GM18498 (cell line): ENCODE results near the gene SASH3.
A peak's percentile ranks its signal among the peaks of the same experiment; 100 is the strongest.

Source experiments
- ATAC-seq: cut with Tn5 transposase; IDR thresholded peaks from one replicate; pipeline ENCODE4 v1.9.1; 2021; ENCODE audit warnings: mild to moderate bottlenecking, moderate library complexity; ENCODE audit not compliant: unreplicated experiment

SASH3 gene

GRCh38 chrX:129755779-129756650 is 23.7 kb upstream of the SASH3 start:
- peak; percentile 54 for ATAC-seq

- ATAC-seq, result no peak
Measured at GRCh38 chrX:129759576-129760061, 20.1 kb upstream of the SASH3 start.

- no peak for ATAC-seq
Measured at GRCh38 chrX:129760155-129760554, 19.6 kb upstream of the SASH3 start.

- ATAC-seq, result no peak
Measured at GRCh38 chrX:129760981-129761380, 18.8 kb upstream of the SASH3 start.

- ATAC-seq, result no peak
Measured at GRCh38 chrX:129761596-129761995, 18.2 kb upstream of the SASH3 start.

- no peak for ATAC-seq
Measured at GRCh38 chrX:129762448-129762847, 17.3 kb upstream of the SASH3 start.

- no peak for ATAC-seq
Measured at GRCh38 chrX:129763666-129764065, 16.1 kb upstream of the SASH3 start.

GRCh38 chrX:129768186-129768585 is 11.6 kb upstream of the SASH3 start:
- no peak for ATAC-seq

DNA sequence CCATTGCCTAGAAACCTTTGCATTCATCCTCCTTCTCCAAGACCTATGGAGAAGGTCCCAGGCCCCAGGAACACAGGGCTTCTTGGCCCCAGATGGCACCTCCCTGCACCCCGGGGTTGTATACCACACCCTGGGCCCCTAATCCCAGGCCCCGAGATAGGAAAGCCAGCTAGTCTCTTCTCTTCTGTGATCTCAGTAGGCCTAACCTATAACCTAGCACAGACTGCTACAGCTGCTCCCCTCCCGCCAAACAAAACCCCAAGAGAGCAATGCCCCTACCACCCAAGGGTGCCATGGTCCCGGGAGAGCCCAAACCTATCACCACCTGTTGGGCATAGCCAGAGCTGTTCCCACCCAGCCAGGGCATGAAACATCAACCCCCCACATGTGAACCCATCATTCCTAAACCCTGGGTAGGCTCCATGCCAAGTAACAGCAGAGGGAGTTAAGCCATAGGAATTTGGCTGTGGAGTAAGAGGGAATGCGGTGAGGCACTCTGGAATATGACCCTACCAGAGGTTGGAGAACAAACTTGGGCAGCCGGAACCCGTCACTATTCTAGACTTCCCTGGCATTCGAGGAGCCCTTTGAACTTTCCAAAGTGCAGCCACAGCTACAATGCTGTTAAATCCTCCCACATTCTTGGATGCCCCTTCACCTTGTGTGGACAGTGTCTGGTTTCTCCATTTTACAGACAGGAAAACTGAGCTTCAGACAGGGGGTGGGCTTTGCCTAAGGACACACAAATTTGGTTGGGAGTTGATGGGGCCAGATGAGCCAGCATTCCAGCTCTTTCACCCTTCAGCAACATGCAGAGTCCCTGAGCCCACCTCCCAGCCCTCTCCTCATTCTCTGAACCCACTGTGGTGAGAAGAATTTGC is 10.9 kb upstream of the SASH3 start:
- ATAC-seq, result no peak

DNA sequence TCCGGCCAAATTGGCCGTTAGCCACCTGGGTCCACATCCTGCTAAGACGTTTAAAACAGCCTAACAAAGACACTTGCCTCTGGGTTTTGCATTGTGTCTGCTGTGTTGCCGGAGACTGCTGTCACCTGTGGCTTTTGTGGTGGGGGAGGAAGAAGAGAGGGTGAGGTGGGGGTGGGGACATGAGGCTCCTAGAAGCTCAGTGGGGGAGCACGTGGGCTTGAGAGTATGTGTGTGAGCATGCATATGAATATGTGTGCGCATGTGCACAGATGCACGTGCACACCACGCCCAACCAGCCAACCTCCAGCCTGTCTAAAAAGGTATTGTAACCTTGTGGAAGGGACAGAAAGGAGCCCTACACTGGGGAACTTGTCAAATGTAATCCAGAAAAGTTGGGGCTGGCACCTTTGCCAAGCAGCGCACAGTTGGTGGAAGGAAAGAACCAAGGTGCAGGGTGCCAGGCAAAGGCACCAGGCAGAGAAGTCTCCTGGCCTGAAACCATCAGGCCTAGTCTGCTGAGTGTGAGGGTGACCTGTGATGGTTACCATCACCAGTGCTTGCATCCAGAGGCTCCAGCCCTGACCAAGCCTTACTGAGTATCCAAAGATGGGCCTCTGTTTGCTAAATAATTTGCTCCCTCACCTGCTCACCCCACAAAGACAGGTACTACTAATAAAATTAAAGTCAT is 10.1 kb upstream of the SASH3 start:
- ATAC-seq, result peak; percentile 66

DNA sequence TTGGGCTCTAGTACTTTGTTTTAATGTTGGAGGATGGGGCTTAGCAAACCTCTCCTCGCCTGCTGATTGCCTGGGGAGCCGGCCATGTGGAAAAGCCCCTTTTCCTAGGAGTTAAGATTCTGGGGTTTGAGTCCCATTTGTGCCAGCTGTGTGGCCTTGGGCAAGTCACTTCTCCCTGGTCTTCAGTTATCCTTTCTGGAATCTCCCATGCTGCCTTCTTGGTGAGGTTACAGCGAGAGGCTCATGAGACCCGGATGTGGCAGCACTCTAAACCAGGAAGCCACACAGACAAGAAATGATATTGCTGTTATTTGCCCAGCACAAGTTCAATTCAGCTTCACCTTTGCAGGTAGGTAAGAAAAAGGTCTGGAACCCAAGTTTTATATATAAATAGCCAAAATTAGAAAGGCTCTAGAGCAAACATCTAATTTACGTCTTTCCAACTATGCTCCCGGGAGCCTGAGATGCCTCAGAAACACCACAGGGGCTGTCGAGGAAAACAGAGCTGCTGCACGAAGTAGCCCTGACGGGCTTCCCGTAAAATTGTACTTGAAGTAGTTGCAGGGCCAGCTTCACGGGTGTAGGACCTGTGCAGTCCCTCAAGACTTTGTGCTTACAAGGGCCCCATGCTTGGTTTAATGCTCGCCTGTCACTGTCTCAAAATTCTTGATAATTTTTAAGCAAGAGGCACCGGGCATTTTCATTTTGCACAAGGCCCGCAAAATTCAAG is 8.3 kb upstream of the SASH3 start:
- ATAC-seq, result no peak

GRCh38 chrX:129772796-129773431 is 6.8 kb upstream of the SASH3 start:
- ATAC-seq, result peak; percentile 70

- ATAC-seq, result no peak
Measured at GRCh38 chrX:129773649-129774458, 5.9 kb upstream of the SASH3 start.

- ATAC-seq, result no peak
Measured at GRCh38 chrX:129777218-129778030, 2.3 kb upstream of the SASH3 start.

GRCh38 chrX:129779086-129779672 is 570 bp upstream of the SASH3 start:
- ATAC-seq, result no peak

DNA sequence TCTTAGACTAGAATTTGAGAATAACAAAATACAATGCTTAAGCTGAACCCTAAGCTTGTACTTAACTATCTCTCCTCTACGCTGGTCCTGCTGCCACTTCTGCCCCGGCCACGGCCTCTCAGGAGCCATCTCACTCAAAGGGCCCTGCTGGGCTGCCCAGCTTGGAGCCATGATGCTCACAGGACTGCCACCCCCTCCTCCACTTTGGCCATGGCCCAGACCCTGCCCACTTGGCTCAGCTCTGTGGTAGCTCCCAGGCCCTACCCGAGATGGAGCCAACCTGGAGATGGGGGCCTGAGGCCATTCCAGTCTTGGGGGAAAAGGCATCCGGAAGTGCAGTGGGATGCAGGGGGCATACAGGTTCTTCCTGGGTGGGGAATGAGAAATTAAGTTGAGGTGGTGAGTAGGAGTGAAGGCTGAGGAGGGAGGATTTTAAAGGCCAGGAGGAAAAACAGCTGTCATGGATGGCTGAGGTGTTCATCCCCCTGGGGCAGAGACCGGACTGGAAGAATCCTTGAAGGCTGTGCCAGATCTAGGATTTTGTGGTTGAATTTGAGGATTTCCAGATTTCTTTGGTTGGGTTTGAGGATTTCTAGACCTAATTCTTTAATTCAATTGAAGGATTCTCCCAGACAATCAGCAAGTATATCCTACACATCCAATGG is 824 bp downstream of the SASH3 start:
- no peak for ATAC-seq

DNA sequence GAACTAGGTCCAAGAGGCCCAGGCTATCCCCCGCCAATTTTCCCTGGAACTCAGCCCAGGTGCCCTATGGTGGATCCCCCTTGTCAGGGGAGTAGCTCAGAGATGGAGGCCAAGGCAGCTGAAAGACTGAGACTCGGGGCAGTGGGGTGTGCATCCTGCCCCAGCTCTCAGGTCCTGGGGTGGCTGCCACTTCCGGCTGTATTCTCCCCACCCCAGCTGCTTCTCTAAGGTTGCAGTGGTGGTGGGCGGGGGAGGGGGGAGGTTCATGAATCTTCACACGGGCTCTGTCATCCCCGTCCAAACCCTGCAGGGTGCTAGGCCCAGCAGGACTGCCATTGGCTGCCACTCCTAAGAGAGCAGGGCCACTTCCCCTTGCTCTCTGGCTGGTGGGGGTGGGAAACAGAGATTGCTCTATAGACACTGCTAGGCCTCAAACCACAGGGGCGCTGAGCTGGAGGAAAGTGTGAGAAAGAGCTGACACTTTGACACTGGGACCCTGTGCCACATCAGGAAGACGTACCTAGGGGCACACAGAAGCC is 1.5 kb downstream of the SASH3 start:
- peak; percentile 75 for ATAC-seq
